B cell (primary cell): ENCODE measurements around the gene PLXNA1.

Experiments
- CTCF ChIP-seq: fragments of 200-600 bp; IDR thresholded peaks from one replicate; pipeline ENCODE4 v1.8.0; 2022; ENCODE audit warnings: antibody characterized with exemption, mild to moderate bottlenecking
- EZH2 ChIP-seq: IDR thresholded peaks from 2 replicates; pipeline ENCODE4 v1.6.1; 2012; ENCODE audit warnings: borderline replicate concordance, low read depth, mild to moderate bottlenecking, moderate library complexity, low read length; ENCODE audit not compliant: insufficient read depth, poor library complexity, severe bottlenecking

DNA sequence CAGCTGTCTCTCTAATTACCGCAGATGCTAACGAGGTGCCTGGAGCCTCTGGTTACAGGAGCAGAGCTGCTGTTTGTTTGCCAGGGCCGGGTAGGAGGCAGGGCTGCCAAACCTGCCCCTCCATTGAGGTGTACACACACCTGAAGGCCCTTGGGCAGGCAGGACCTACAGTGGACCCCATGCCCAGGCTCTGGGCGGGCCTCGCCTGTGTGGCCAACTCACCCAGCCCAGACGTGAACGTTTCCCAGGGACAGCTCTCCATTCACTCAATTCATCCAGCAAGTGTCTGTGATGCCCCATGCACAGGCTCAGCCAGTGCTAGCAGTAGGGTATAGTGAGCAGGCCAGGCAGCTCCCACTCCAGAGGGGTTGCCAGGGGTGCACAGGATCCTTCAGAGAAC lies 43.7 kb downstream of the PLXNA1 start:
- TF ChIP-seq CTCF (no peak), EZH2 (no peak)
